ENCODE data around the gene STX8.

- TF ChIP-seq GFI1B (tag by site-specific recombination; IDR thresholded peaks at IDR 0.05) (no peak), REST (tag by site-specific recombination; IDR thresholded peaks at IDR 0.05) (no peak), KLF16 (tag by site-specific recombination; IDR thresholded peaks at IDR 0.05) (no peak), CTCF (tag by site-specific recombination; IDR thresholded peaks at IDR 0.05) (no peak), MYNN (tag by site-specific recombination; IDR thresholded peaks at IDR 0.05; ENCODE audit: borderline replicate concordance) (no peak), YY1 (tag by site-specific recombination; IDR thresholded peaks at IDR 0.05) (no peak), ZNF692 (tag by site-specific recombination; IDR thresholded peaks at IDR 0.05) (no peak), ZNF274 (IDR thresholded peaks at IDR 0.05; ENCODE audit: low read length) (no peak), ZNF274 (tag by site-specific recombination; IDR thresholded peaks at IDR 0.05; ENCODE audit: borderline replicate concordance) (no peak), ZNF530 (tag by site-specific recombination; IDR thresholded peaks at IDR 0.05; ENCODE audit: low read depth) (no peak), ZNF501 (tag by site-specific recombination; IDR thresholded peaks at IDR 0.05) (no peak), ZNF558 (tag by site-specific recombination; IDR thresholded peaks at IDR 0.05) (no peak), ZNF670 (tag by site-specific recombination; IDR thresholded peaks at IDR 0.05; ENCODE audit: low read depth) (no peak), GLI4 (tag by site-specific recombination; IDR thresholded peaks at IDR 0.05) (no peak)
Measured at GRCh38 chr17:9520649-9521048, 55.0 kb downstream of the STX8 start.

All from HEK293 (cell line).